HG02840 (cell line): ENCODE results near the gene COMT.

ENCODE experiments used
- ATAC-seq: cut with Tn5 transposase; IDR thresholded peaks from one replicate; pipeline ENCODE4 v1.9.1; 2021; ENCODE audit warnings: mild to moderate bottlenecking, moderate library complexity, moderate number of reproducible peaks; ENCODE audit not compliant: unreplicated experiment, low FRiP score

Gene COMT

DNA sequence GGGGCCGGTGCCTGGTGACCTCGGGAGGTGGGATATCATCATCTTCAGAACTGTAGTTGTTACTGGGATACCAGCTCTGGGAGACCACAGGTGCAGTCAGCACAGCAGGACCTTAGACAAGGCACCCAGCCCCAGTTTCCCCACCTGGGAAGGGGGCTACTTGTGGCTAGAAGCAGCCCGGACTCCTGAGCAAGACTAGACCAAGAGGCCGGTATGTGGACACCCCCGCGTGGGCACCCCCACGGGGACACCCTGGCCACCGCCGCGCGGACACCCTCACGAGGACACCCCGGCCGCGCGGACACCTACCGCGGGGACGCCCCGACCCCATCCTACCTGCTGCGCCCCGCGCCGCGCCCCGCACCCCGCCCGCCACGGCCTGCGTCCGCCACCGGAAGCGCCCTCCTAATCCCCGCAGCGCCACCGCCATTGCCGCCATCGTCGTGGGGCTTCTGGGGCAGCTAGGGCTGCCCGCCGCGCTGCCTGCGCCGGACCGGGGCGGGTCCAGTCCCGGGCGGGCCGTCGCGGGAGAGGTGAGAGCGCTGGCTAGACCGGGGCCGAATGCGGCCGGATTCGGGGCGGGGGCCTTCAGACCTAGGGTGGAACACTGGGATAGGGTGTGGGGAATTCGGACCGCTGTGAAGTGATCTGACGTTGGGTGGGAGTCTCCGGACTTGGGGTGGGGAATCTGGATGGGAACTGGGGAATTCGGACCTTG lies at the start of gene COMT, which contains the start of gene TXNRD2:
Gene COMT (plus strand): TSS at position 408 of the 718 bp plus-strand sequence. CDS start 20,755 bp downstream, outside the sequence.
Gene TXNRD2 (minus strand): TSS at position 454 of the 718 bp plus-strand sequence. CDS start 15 bp downstream, at position 439.
- ATAC-seq = no peak

DNA sequence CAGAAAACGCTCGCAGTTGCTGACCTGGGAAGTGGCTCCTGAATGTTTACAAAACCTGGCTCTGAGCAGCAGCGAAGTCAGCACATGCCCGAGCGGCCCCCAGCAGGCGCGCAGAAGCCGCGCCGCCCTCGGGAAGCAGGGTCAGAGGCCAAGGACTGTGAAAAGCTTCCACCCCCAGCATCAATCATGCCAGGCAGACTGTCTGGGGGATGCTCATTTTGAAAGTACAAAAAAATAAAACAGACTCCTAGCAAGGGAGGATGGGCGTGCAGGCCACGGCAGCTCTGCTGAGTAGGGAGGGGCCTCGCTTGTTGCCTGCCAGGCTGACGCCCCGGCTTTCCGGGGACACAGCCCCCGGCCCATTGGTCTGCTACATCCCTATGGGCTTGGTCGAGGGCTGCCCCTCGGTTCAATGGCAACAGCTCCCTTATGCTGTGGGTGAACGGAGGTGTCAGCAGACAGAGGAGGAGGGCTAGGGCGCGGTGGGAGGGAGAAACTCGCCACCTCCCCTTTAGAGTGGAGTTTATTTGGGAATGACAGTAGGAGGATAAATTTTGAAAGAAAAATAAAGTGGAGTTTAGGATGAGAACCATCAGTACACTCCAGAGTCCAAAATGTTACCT lies 49.2 kb upstream of the COMT start:
- no peak for ATAC-seq

DNA sequence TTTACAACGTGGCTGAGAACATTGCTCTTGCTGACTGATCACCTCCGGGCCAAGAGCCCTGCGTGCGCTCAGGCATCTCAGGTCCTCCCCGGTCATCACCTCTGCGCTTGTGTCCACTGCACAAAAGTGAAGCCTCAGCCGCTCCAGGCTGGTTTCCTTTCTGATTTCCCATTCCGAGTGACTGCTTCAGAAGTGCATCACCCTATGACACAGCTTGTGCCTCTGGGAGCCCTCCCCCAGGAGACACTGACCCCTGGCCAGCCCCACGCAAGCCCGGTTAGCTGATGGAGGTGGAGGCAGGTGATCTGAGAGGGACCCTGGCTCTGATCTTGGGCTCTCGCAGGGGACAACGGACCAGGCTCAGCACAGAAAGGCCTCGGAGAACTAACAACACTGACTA lies 48.6 kb upstream of the COMT start:
- no peak for ATAC-seq

DNA sequence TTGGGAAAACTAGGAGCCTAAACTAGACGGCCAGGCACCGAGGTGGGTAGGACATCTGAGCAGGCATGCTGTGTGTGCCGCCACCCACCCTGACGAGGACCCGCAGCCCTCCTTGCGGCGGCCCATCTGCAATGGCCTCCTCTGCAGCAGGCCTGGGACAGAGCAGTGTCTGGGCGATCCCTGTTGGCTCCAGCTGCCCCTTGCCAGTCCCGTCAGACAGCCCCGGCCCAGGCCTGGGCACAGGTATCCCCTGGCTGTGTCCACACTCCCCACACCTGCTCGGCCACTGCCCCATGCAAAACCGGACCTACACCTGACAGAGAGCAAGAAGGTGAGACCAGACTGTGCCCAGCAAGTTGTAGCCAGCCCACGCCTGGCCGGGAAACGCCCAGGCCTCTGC lies 48.2 kb upstream of the COMT start:
- ATAC-seq = no peak

GRCh38 chr22:19895160-19895849 lies 46.3 kb upstream of the COMT start:
- no peak for ATAC-seq

- ATAC-seq = no peak
Measured at GRCh38 chr22:19896665-19897355, 44.8 kb upstream of the COMT start.

- no peak for ATAC-seq
Measured at GRCh38 chr22:19897726-19898125, 43.8 kb upstream of the COMT start.

DNA sequence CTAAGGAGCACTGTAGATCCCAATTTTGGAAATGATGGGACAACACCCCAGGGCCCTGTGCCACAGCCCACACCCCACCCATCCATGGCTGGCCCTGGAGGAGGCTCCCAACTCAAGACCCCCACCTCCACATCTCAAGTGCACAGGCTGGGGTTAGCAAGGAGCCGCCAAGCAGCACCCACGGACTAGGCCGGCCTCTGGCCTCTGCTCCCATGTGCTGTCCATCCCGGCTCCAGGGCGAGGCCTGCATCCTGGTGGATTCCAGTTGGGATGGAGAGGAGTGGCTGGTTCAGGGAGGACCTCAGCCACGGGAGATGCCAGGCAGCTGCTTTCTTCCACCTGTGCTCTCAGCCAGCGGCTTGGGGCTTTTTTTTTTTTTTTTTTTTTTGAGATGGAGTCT lies 43.4 kb upstream of the COMT start:
- no peak for ATAC-seq

GRCh38 chr22:19898831-19899567 lies 42.6 kb upstream of the COMT start:
- ATAC-seq = no peak

GRCh38 chr22:19900707-19901436 lies 40.7 kb upstream of the COMT start:
- no peak for ATAC-seq

GRCh38 chr22:19901577-19902244 lies 39.9 kb upstream of the COMT start:
- no peak for ATAC-seq

- no peak for ATAC-seq
Measured at GRCh38 chr22:19902245-19902715, 39.3 kb upstream of the COMT start.

- ATAC-seq = no peak
Measured at GRCh38 chr22:19903031-19903430, 38.5 kb upstream of the COMT start.

DNA sequence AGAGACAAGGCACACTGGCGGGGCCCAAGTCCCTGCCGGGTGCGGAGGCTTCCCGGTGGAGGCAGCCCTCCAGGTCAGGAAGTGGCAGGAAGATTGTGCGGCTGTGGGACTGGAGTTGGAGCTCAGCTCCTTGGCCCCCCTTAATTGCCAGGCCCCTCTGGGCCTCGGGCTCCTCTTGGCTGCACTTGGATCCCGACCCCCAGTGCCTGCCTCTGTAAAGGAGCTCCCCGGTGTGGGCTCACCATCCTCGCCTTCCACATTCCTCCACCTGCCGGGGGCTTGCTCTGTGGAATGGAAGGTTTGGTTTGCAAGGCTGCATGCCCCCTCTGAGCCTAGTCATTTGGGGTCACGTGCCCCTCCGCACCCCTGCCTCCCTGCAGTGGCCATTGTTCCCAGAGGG lies 38.1 kb upstream of the COMT start:
- ATAC-seq = no peak

DNA sequence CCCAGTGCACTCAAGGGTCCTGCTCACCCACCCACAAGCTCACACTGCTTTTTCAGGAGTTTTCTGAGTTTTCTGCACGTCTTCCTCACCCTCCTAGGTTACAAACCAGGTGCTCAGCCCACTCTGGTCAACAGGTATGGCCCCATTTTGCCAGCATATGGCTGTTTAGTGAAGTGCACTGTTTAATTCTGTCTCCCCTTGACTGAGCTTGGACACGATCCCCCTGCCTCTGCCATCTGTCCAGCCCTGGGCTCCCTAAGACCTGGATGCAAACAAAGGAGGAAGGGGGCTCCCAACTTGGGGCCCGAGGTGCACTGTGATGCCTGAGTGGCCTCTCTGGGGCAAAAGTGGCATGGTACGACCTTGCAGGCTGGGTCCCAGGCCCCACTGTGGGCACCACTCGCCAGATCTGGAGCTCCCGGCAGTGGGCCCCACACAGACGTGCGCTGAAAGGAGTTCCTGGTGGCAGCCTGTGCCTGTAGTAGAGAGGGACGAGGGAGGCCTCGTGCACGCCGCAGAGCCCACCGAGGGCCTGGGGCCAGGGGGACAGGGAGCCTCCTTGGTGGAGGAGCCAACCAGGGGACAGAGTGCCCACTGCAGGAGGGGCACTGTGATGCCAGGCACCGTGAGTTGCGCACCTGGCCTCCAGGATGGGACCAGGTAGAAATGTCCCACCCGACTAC lies 37.3 kb upstream of the COMT start:
- no peak for ATAC-seq

GRCh38 chr22:19904935-19905334 lies 36.6 kb upstream of the COMT start:
- ATAC-seq = no peak

DNA sequence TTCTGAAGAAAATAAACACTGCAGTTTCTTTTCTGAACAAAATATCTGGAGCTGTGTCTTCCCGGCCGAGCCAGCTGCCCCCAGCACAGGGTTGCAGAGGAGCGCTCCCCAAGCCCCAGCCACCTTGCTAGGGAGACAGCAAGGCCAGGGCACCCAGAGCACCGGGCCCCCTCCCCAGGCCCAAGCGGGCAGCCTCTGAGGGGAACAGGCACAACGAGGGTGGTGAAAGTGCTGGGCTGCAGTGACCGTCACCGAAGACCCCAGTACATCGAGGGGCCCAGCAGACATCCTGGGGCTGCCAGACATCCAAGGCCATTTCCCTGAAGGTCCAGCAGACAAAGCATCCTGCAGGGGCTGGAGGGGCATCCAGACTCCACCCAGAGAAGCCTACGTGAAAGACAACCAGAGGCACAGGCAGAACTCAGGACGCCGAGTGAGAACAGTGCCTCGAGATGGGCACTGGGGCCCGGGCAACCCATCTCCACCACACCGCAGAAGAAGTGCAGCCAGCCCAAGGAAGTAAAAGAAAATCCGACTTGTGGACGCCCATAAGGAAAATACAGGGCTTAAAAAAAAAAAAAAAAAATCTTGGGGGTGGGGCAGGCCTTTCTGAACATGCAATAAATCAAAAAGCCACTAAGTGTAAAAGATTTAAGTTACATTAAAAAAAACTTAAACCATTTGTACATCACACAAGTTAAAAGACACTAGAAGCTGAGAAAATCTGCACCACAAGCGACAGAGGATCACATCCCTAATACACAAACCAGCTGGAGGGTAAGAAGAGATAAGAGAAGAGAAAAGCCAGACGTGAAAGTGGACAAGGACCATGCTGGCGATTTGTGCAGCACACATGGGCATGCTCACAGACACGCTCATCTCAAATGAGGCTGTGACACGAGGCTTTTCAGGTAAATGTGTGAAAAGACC lies 36.0 kb upstream of the COMT start:
- no peak for ATAC-seq
